IMR-90 (cell line): ENCODE results near the gene ARRB1. TPM values are rescaled to one million over a fixed set of nuclear protein-coding genes. Genes with fewer than 3 reads are reported as not detected.

Experiments used
- CEBPB ChIP-seq: IDR thresholded peaks from 2 replicates; pipeline ENCODE4 v1.6.1; 2012; ENCODE audit warnings: low read depth, low read length, improper control_type of control experiment
- MAZ ChIP-seq: IDR thresholded peaks from 2 replicates; pipeline ENCODE4 v1.6.1; 2012; ENCODE audit warnings: low read depth, mild to moderate bottlenecking, low read length, improper control_type of control experiment, moderate library complexity, borderline replicate concordance
- RAD21 ChIP-seq: IDR thresholded peaks from 2 replicates; pipeline ENCODE4 v1.6.1; 2012; ENCODE audit warnings: low read length, improper control_type of control experiment
- RFX5 ChIP-seq: IDR thresholded peaks from 2 replicates; pipeline ENCODE4 v1.8.0; 2012; ENCODE audit warnings: low read depth, mild to moderate bottlenecking, low read length, moderate library complexity
- SMC3 ChIP-seq: fragments of 150-350 bp; IDR thresholded peaks from 2 replicates; pipeline ENCODE4 v1.6.1; 2016; ENCODE audit warnings: low read depth, mild to moderate bottlenecking, antibody characterized with exemption, low read length, moderate library complexity
- USF2 ChIP-seq: fragments of 150-350 bp; IDR thresholded peaks from 2 replicates; pipeline ENCODE4 v1.6.1; 2017; ENCODE audit warnings: mild to moderate bottlenecking, antibody characterized with exemption, low read length, low read depth
- polyA plus RNA-seq, 3 experiments: library from polyadenylated mRNA; depleted of rRNA; stranded (reverse); fragments of >200 nt; gene quantifications; 2 replicates each; pipeline ENCODE4 v1.2.3, GENCODE V29; 2012; ENCODE audit warnings: low replicate concordance in 1 of 3
- total RNA-seq: library from RNA; depleted of rRNA; stranded (reverse); fragments of >200 nt; gene quantifications from 2 replicates; pipeline ENCODE4 v1.2.3, GENCODE V29; 2012

ARRB1 gene
- total and polyA plus RNA-seq, 2 of the 4 experiments (the other 2 are of a cell fraction), result 11.0 to 17.4 TPM

DNA sequence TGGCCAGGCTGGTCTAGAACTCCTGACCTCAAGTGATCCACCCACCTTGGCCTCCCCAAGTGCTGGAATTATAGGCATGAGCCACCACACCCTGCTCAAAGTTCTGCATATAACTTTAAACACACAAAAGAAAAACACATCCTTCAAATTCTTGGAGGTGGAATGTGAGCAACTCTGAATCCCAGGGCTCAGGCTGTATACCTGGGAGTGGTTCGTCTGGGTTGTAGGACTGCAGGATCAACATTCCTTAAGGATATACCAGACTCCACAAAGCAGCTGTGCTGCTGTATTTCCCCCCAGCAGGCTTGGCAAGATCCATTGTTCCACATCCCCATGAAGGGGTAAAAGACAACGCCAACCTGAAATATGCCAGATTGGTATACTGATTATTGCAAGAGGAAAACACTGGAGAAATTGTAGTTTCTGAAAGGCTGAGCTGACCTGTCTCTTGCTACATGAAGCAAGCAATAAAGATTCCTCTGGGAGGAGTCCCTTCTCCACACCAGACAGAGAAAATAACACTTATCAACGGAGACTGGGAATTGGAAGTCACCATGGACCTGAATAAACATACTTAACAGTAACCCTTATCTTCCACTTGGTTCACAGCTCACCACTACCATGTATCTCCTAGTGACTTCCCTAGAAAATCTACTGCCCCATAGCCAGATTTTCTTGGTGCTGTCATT is 35.6 kb upstream of the ARRB1 start (continued):
- TF ChIP-seq SMC3, result no peak
- TF ChIP-seq MAZ, result no peak
- no peak for TF ChIP-seq RFX5
- no peak for TF ChIP-seq CEBPB
- TF ChIP-seq USF2, result no peak
- TF ChIP-seq RAD21, result no peak
